ENCODE measurements around the gene CUL1. TPM values are rescaled to one million over a fixed set of nuclear protein-coding genes. Genes with fewer than 3 reads are reported as not detected.
A peak's percentile ranks its signal among the peaks of the same experiment; 100 is the strongest.

CUL1 gene
- total RNA-seq, 1 donor, result 39.8 TPM

DNA sequence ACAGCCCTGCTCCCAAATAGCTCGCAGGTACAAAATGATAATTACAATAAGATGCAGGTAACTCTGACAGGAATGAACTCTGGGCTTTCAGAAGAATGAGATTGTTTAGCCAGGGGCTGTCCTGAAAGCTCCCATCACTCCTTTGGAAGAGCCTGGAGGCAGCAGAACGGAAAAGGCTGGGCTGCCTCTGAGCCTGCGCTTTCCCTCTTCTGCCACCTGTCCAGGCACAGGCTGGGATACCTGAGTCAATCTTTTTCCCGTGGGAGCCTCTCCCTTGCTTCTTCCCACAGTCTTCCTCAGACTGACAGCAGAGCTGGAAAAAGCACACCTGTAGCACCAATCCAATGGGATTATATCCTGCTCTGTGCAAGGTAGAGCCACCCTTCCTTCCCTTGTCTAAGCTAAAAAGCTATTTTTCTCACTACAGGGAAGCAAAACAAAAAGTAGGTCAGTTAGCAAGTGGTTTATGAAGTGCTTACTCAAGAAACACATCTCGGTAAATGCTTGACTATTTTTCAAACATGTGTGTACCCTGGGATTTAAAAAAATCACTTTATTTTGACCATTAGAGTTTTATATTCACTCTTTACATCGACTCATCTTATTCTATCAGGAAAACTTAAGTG lies 12.3 kb upstream of the CUL1 start:
- Histone ChIP-seq H3K4me3 (ENCODE audit: insufficient read depth, low read length) (no peak overlapping the region), H3K27me3 (ENCODE audit: insufficient read depth, low read length) (no peaks in the 10 kb centered on the region), H3K36me3 (ENCODE audit: insufficient read depth, low read length) (no peaks in the 10 kb centered on the region), H3K9me3 (ENCODE audit: low read depth, low read length) (no peaks in the 10 kb centered on the region), H3K79me2 (ENCODE audit: insufficient read depth, low read length) (no peaks in the 10 kb centered on the region), H3K4me2 (ENCODE audit: insufficient read depth, low read length) (no peak overlapping the region), H2AFZ (ENCODE audit: low read length) (no peak overlapping the region), H3K4me1 (ENCODE audit: insufficient read depth, low read length) (peaks cover 12% of the 10 kb centered on the region), H4K20me1 (ENCODE audit: insufficient read depth, low read length) (no peaks in the 10 kb centered on the region), H3K27ac (ENCODE audit: low read depth, low read length) (no peak overlapping the region)
- TF ChIP-seq, protein P1, sequence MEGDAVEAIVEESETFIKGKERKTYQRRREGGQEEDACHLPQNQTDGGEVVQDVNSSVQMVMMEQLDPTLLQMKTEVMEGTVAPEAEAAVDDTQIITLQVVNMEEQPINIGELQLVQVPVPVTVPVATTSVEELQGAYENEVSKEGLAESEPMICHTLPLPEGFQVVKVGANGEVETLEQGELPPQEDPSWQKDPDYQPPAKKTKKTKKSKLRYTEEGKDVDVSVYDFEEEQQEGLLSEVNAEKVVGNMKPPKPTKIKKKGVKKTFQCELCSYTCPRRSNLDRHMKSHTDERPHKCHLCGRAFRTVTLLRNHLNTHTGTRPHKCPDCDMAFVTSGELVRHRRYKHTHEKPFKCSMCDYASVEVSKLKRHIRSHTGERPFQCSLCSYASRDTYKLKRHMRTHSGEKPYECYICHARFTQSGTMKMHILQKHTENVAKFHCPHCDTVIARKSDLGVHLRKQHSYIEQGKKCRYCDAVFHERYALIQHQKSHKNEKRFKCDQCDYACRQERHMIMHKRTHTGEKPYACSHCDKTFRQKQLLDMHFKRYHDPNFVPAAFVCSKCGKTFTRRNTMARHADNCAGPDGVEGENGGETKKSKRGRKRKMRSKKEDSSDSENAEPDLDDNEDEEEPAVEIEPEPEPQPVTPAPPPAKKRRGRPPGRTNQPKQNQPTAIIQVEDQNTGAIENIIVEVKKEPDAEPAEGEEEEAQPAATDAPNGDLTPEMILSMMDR (IDR thresholded peaks at IDR 0.05; ENCODE audit: extremely low read depth, low read depth, low read length), result no peak
- no peak for DNase-seq (ENCODE audit: insufficient read length, low spot score, missing footprints)

DNA sequence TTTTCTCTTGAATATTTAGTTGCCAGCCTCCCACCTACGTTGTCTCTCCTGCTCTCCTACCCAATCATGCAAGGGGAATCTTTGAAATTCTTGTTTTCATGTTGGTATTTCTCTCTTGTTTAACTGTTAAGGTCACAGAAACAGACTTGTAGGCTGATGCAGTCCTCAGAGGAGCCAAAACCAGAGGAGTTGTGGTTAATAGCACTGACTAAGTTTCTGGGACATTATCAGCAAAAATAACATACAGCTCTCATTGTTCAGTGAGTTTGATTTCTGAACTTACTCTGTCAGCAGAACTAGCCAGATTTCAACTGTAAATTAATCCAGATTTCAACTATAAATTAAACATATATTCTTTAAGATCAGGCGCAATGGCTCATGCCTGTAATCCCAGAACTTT lies 11.1 kb upstream of the CUL1 start:
- H3K36me3 ChIP-seq (ENCODE audit: insufficient read depth, low read length), result no peaks in the 10 kb centered on the region
- no peaks in the 10 kb centered on the region for H3K27me3 ChIP-seq (ENCODE audit: insufficient read depth, low read length)
- H3K4me1 ChIP-seq (ENCODE audit: insufficient read depth, low read length), result peaks cover 12% of the 10 kb centered on the region
- H4K20me1 ChIP-seq (ENCODE audit: insufficient read depth, low read length), result no peaks in the 10 kb centered on the region
- no peak overlapping the region for H3K4me3 ChIP-seq (ENCODE audit: insufficient read depth, low read length)
- DNase-seq (ENCODE audit: insufficient read length, low spot score, missing footprints), result peak; percentile 85
- no peak overlapping the region for H3K27ac ChIP-seq (ENCODE audit: low read depth, low read length)
- peak overlapping the region; percentile 8 for H3K4me2 ChIP-seq (ENCODE audit: insufficient read depth, low read length)
- TF ChIP-seq, protein P1 (IDR thresholded peaks at IDR 0.05; ENCODE audit: extremely low read depth, low read depth, low read length), result no peak
- H3K9me3 ChIP-seq (ENCODE audit: low read depth, low read length), result no peaks in the 10 kb centered on the region
- no peak overlapping the region for H2AFZ ChIP-seq (ENCODE audit: low read length)
- no peaks in the 10 kb centered on the region for H3K79me2 ChIP-seq (ENCODE audit: insufficient read depth, low read length)

DNA sequence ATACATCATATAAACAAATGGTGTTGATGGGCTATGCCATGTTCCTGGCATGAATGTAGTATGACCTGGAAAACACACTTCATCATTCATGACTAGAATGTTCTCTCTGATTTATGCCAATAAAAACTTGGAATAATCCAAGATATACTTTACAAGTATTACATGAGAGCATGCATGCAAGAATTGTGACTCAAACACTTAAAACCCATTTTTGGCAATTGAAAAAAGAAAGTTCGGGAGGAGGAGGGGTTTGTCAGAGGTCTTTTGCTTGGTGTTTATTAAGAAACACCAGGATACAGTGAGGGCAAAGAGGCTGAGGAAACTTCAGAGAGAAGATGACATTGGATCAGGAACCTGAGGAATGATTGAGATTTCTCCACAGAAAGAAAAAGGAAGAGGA lies 10.2 kb upstream of the CUL1 start:
- no peaks in the 10 kb centered on the region for H3K36me3 ChIP-seq (ENCODE audit: insufficient read depth, low read length)
- no peaks in the 10 kb centered on the region for H3K27me3 ChIP-seq (ENCODE audit: insufficient read depth, low read length)
- no peak overlapping the region for H3K27ac ChIP-seq (ENCODE audit: low read depth, low read length)
- TF ChIP-seq, protein P1 (IDR thresholded peaks at IDR 0.05; ENCODE audit: extremely low read depth, low read depth, low read length), result no peak
- no peaks in the 10 kb centered on the region for H4K20me1 ChIP-seq (ENCODE audit: insufficient read depth, low read length)
- no peaks in the 10 kb centered on the region for H3K79me2 ChIP-seq (ENCODE audit: insufficient read depth, low read length)
- H3K4me2 ChIP-seq (ENCODE audit: insufficient read depth, low read length), result peak overlapping the region; percentile 62
- peak overlapping the region; percentile 75 for H2AFZ ChIP-seq (ENCODE audit: low read length)
- peak; percentile 83 for DNase-seq (ENCODE audit: insufficient read length, low spot score, missing footprints)
- H3K4me3 ChIP-seq (ENCODE audit: insufficient read depth, low read length), result peak overlapping the region; percentile 25
- H3K4me1 ChIP-seq (ENCODE audit: insufficient read depth, low read length), result peaks cover 12% of the 10 kb centered on the region
- H3K9me3 ChIP-seq (ENCODE audit: low read depth, low read length), result no peaks in the 10 kb centered on the region

DNA sequence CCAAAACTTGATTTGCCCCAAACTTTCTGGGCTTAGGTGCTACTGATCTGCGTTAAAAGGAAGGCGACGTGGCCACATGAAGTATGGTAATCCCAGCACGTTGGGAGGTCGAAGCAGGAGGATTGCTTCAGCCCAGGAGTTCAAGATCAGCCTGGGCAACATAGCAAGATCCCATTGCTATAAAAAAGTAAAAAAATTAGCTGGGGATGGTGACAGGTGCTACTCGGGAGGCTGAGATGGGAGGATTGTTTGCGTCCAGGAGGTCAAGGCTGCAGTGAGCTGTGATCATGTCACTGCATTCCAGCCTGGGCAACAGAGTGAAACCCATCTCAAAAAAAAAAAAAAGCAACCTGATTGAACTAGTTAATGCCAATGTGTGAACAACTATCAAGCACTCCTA lies 5.1 kb upstream of the CUL1 start:
- no peak overlapping the region for H2AFZ ChIP-seq (ENCODE audit: low read length)
- TF ChIP-seq, protein P1 (IDR thresholded peaks at IDR 0.05; ENCODE audit: extremely low read depth, low read depth, low read length), result no peak

More for the DNA sequence above, 5.1 kb upstream of the CUL1 start:
- H4K20me1 ChIP-seq (ENCODE audit: insufficient read depth, low read length), result no peaks in the 10 kb centered on the region
- DNase-seq (ENCODE audit: insufficient read length, low spot score, missing footprints), result no peak
- no peaks in the 10 kb centered on the region for H3K27me3 ChIP-seq (ENCODE audit: insufficient read depth, low read length)
- peaks cover 7% of the 10 kb centered on the region for H3K4me1 ChIP-seq (ENCODE audit: insufficient read depth, low read length)
- H3K9me3 ChIP-seq (ENCODE audit: low read depth, low read length), result no peaks in the 10 kb centered on the region
- H3K4me2 ChIP-seq (ENCODE audit: insufficient read depth, low read length), result no peak overlapping the region
- no peaks in the 10 kb centered on the region for H3K79me2 ChIP-seq (ENCODE audit: insufficient read depth, low read length)
- H3K4me3 ChIP-seq (ENCODE audit: insufficient read depth, low read length), result no peak overlapping the region
- H3K36me3 ChIP-seq (ENCODE audit: insufficient read depth, low read length), result no peaks in the 10 kb centered on the region
- H3K27ac ChIP-seq (ENCODE audit: low read depth, low read length), result no peak overlapping the region

Measured in osteoblast (primary cell).